Epithelial cell of esophagus (primary cell): Measurements from ENCODE around the gene MAD1L1.

Source experiments
- DNase-seq: peaks from one replicate; pipeline ENCODE4 v3.0.0; 2010; ENCODE audit warnings: low read depth
- H3K4me3 ChIP-seq: 2 replicates; pipeline ENCODE4 v1.5.1; 2011; ENCODE audit warnings: mild to moderate bottlenecking, low read length, control low read depth
- TF ChIP-seq, protein P1 (sequence below): IDR thresholded peaks from 2 replicates; pipeline ENCODE4 v1.5.1; 2011; ENCODE audit warnings: low read depth, mild to moderate bottlenecking, low read length, control low read depth, inconsistent platforms; ENCODE audit not compliant: insufficient read depth; ENCODE audit errors: missing control alignments

The MAD1L1 gene

GRCh38 chr7:2172311-2173188 lies 60.2 kb downstream of the MAD1L1 start:
- no peak overlapping the region for H3K4me3 ChIP-seq
- peak; percentile 87 for DNase-seq
- TF ChIP-seq, protein P1, sequence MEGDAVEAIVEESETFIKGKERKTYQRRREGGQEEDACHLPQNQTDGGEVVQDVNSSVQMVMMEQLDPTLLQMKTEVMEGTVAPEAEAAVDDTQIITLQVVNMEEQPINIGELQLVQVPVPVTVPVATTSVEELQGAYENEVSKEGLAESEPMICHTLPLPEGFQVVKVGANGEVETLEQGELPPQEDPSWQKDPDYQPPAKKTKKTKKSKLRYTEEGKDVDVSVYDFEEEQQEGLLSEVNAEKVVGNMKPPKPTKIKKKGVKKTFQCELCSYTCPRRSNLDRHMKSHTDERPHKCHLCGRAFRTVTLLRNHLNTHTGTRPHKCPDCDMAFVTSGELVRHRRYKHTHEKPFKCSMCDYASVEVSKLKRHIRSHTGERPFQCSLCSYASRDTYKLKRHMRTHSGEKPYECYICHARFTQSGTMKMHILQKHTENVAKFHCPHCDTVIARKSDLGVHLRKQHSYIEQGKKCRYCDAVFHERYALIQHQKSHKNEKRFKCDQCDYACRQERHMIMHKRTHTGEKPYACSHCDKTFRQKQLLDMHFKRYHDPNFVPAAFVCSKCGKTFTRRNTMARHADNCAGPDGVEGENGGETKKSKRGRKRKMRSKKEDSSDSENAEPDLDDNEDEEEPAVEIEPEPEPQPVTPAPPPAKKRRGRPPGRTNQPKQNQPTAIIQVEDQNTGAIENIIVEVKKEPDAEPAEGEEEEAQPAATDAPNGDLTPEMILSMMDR: no peak

DNA sequence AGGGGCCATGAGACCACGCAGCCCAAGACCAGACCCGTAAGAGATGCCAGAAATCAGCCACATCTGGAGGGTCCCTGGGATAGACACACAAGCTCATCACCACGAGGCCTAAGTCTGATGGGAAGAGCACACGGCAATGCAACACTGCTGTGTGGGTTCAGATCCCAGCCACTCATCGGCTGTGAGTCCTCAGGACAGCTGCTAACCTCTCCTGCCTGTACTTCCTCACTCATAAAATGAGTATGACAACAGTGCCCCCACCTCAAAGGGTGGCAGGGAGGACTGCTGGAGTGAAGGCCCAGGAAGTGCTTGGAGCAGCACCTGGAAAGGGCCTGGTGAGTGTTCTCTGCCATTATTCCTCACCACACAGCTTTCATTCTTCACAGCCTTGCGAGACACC lies 60.9 kb downstream of the MAD1L1 start:
- TF ChIP-seq, protein P1: no peak
- no peak for DNase-seq
- H3K4me3 ChIP-seq: no peak overlapping the region

GRCh38 chr7:2170576-2171521 lies 61.9 kb downstream of the MAD1L1 start:
- TF ChIP-seq, protein P1: no peak
- DNase-seq: no peak

DNA sequence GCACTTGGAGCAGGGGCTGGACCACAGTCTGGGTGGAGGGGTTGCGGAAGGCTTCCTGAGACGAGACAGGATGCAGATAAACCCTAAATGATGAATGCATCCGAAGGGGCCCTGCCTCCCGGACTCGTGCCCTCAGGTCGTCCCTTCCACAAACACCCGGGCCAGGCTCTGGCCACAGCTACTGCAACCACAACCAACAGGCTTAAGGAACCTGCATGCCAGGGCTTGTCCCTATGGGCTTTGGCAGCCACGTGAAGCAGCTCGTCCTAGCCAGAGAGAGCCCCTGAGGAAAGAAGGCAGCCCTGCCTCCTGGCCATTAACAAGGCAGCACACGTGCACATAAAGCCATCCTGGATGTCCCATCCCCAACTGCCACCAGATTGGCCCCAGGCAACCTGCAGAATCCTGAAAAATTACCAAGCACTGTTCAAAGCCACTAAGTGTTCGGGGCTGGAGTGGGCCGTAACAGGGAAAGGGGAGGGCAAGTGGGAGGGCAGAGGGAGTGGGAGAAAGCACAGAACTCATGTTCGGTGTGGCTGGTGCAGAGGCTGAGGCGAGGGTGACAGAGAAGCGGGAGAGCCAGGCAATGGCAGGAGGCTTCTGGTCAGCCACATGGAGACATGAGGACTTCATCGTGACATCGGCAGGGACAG lies 62.7 kb downstream of the MAD1L1 start:
- H3K4me3 ChIP-seq: no peak overlapping the region
- peak; percentile 85 for DNase-seq
- TF ChIP-seq, protein P1: no peak

More at GRCh38 chr7:2170576-2171521, 61.9 kb downstream of the MAD1L1 start:
- no peak overlapping the region for H3K4me3 ChIP-seq

- no peak overlapping the region for H3K4me3 ChIP-seq
- DNase-seq: peak; percentile 26
- TF ChIP-seq, protein P1: no peak
Observed at GRCh38 chr7:2168615-2169311, 64.0 kb downstream of the MAD1L1 start.
